Lower lobe of right lung (tissue), 2 donors: ENCODE data around the gene TMEM147. TPM values are rescaled to one million over a fixed set of nuclear protein-coding genes. Genes with fewer than 3 reads are reported as not detected.
A peak's percentile ranks its signal among the peaks of the same experiment; 100 is the strongest.

Experiments used
- ATAC-seq, 2 donors: fragments of 200-7000 bp; cut with Tn5 transposase; one replicate each; pipeline ENCODE4 v1.9.1; 2020 to 2022; ENCODE audit warnings: mild to moderate bottlenecking in 2 of 2, moderate library complexity in 2 of 2
- DNase-seq: peaks from one replicate; pipeline ENCODE4 v3.0.0-alpha.2; 2020
- H3K27ac ChIP-seq: fragments of 200-600 bp; one replicate; pipeline ENCODE4 v1.8.0; 2022
- H3K27me3 ChIP-seq: fragments of 200-600 bp; one replicate; pipeline ENCODE4 v1.8.0; 2022; ENCODE audit warnings: low read depth
- H3K36me3 ChIP-seq: fragments of 200-600 bp; one replicate; pipeline ENCODE4 v1.8.0; 2022; ENCODE audit warnings: mild to moderate bottlenecking
- H3K4me1 ChIP-seq: fragments of 200-600 bp; one replicate; pipeline ENCODE4 v1.8.0; 2022
- H3K4me3 ChIP-seq: fragments of 200-600 bp; one replicate; pipeline ENCODE4 v1.8.0; 2022; ENCODE audit warnings: mild to moderate bottlenecking
- H3K9me3 ChIP-seq: fragments of 200-600 bp; one replicate; pipeline ENCODE4 v1.8.0; 2022
- CTCF ChIP-seq: fragments of 200-600 bp; IDR thresholded peaks from one replicate; pipeline ENCODE4 v1.8.0; 2022; ENCODE audit warnings: antibody characterized with exemption, mild to moderate bottlenecking
- intact Hi-C: fragments of 100-400 bp; cut with DNase I; formaldehyde crosslinking; loops from one replicate; pipeline ENCODE4 v1.11.0; 2022
- total RNA-seq: library from RNA; stranded (reverse); fragmentation: NEBNext Ultra II Directional; extraction: Animal tissue kit (Norgen Biotek cat#: 25700); gene quantifications from one replicate; pipeline ENCODE4 v1.2.1, GENCODE V29; 2021
- donor health status: DM: no; HTN: yes; CAD: no; lungs with severe emphysema.

TMEM147 gene
- total RNA-seq, 1 donor from 2014 or later, result 81.6 TPM

GRCh38 chr19:35501684-35502083, 43.7 kb upstream of the TMEM147 start:
- no peak overlapping the region for H3K27ac ChIP-seq
- no peak for TF ChIP-seq CTCF
- H3K27me3 ChIP-seq, result no peaks in the 10 kb centered on the region
- DNase-seq, result no peak
- H3K9me3 ChIP-seq, result no peaks in the 10 kb centered on the region
- intact Hi-C loops, result no loop called here
- peak in 1 of 2 donors; percentile 15 for ATAC-seq
- no peaks in the 10 kb centered on the region for H3K36me3 ChIP-seq
- no peaks in the 10 kb centered on the region for H3K4me1 ChIP-seq
- no peak overlapping the region for H3K4me3 ChIP-seq

GRCh38 chr19:35502751-35503150, 42.7 kb upstream of the TMEM147 start:
- Histone ChIP-seq H3K27ac (no peak overlapping the region), H3K9me3 (no peaks in the 10 kb centered on the region), H3K4me1 (no peaks in the 10 kb centered on the region), H3K36me3 (no peaks in the 10 kb centered on the region), H3K27me3 (peaks cover 2% of the 10 kb centered on the region), H3K4me3 (no peak overlapping the region)
- intact Hi-C loops, result no loop called here
- DNase-seq (no peak), ATAC-seq (no peak)
- no peak for TF ChIP-seq CTCF

GRCh38 chr19:35506011-35506410, 39.4 kb upstream of the TMEM147 start:
- DNase-seq (no peak), ATAC-seq (no peak)
- no peak overlapping the region for H3K4me3 ChIP-seq
- H3K27me3 ChIP-seq, result peaks cover 15% of the 10 kb centered on the region
- intact Hi-C loops, result no loop called here
- no peaks in the 10 kb centered on the region for H3K36me3 ChIP-seq
- H3K9me3 ChIP-seq, result no peaks in the 10 kb centered on the region
- H3K27ac ChIP-seq, result no peak overlapping the region
- peaks cover 12% of the 10 kb centered on the region for H3K4me1 ChIP-seq
- TF ChIP-seq CTCF, result no peak

GRCh38 chr19:35507561-35507960, 37.9 kb upstream of the TMEM147 start:
- Histone ChIP-seq H3K9me3 (no peaks in the 10 kb centered on the region), H3K36me3 (no peaks in the 10 kb centered on the region), H3K4me3 (no peak overlapping the region), H3K27me3 (peaks cover 21% of the 10 kb centered on the region), H3K4me1 (peaks cover 12% of the 10 kb centered on the region), H3K27ac (no peak overlapping the region)
- intact Hi-C loops, result no loop called here
- DNase-seq, result no peak
- no peak for TF ChIP-seq CTCF
- ATAC-seq, result no peak

- Histone ChIP-seq H3K9me3 (no peaks in the 10 kb centered on the region), H3K27ac (no peak overlapping the region), H3K4me3 (no peak overlapping the region), H3K4me1 (peaks cover 12% of the 10 kb centered on the region), H3K36me3 (no peaks in the 10 kb centered on the region), H3K27me3 (peaks cover 21% of the 10 kb centered on the region)
- no peak for TF ChIP-seq CTCF
- intact Hi-C loops, result no loop called here
- ATAC-seq, result no peak
- DNase-seq, result no peak
Observed at GRCh38 chr19:35508129-35508528, 37.3 kb upstream of the TMEM147 start.
